Endodermal cell (in vitro differentiated cells): ENCODE measurements around the gene RBPJL. TPM values are rescaled to one million over a fixed set of nuclear protein-coding genes. Genes with fewer than 3 reads are reported as not detected.

ENCODE experiments used
- DNase-seq: peaks from one replicate; pipeline ENCODE4 v3.0.0-alpha.2; 2017
- H3K27ac ChIP-seq: 2 replicates; pipeline ENCODE4 v1.5.1; 2013; ENCODE audit warnings: mild to moderate bottlenecking, low read depth, low read length, moderate library complexity
- H3K27me3 ChIP-seq: 2 replicates; pipeline ENCODE4 v1.6.1; 2013; ENCODE audit warnings: mild to moderate bottlenecking, low read length, moderate library complexity; ENCODE audit not compliant: insufficient read depth, control insufficient read depth, poor library complexity, severe bottlenecking
- H3K36me3 ChIP-seq: 2 replicates; pipeline ENCODE4 v1.7.0; 2013; ENCODE audit warnings: mild to moderate bottlenecking, low read length, moderate library complexity; ENCODE audit not compliant: control insufficient read depth, insufficient read depth
- H3K4me1 ChIP-seq: one replicate; pipeline ENCODE4 v1.7.0; 2013; ENCODE audit warnings: low read length; ENCODE audit not compliant: control insufficient read depth, insufficient read depth
- H3K4me3 ChIP-seq: 2 replicates; pipeline ENCODE4 v1.5.1; 2013; ENCODE audit warnings: mild to moderate bottlenecking, low read length, moderate library complexity
- H3K9ac ChIP-seq: 2 replicates; pipeline ENCODE4 v1.6.1; 2013; ENCODE audit warnings: mild to moderate bottlenecking, low read length, moderate library complexity; ENCODE audit not compliant: poor library complexity, severe bottlenecking; ENCODE audit errors: extremely low read depth
- H3K9me3 ChIP-seq: 2 replicates; pipeline ENCODE4 v1.6.1; 2013; ENCODE audit warnings: mild to moderate bottlenecking, low read length, moderate library complexity; ENCODE audit not compliant: control insufficient read depth
- H3K27ac Mint-ChIP-seq: 2 replicates; pipeline ENCODE4 v1.8.0; 2020; ENCODE audit warnings: mixed read lengths
- H3K27me3 Mint-ChIP-seq: 2 replicates; pipeline ENCODE4 v1.8.0; 2021; ENCODE audit warnings: mild to moderate bottlenecking, mixed read lengths; ENCODE audit not compliant: insufficient read depth
- H3K36me3 Mint-ChIP-seq: 2 replicates; pipeline ENCODE4 v1.8.0; 2020; ENCODE audit warnings: low read depth, mixed read lengths
- H3K4me1 Mint-ChIP-seq: 2 replicates; pipeline ENCODE4 v1.8.0; 2020; ENCODE audit warnings: mixed read lengths
- H3K4me3 Mint-ChIP-seq: 2 replicates; pipeline ENCODE4 v1.8.0; 2020; ENCODE audit warnings: mild to moderate bottlenecking, moderate library complexity, mixed read lengths
- H3K9me3 Mint-ChIP-seq: 2 replicates; pipeline ENCODE4 v1.8.0; 2020; ENCODE audit warnings: mild to moderate bottlenecking, mixed read lengths
- WGBS, 2 experiments: methylation state at CpG; one replicate each; pipeline versions ENCODE4 v1.1.5 to v1.1.7; 2013; ENCODE audit warnings: missing lambda C conversion rate in 2 of 2, mixed read lengths in 1 of 2; ENCODE audit not compliant: insufficient coverage in 1 of 2, insufficient read length in 1 of 2; 5-methylcytosine and 5-hydroxymethylcytosine counted together
- total RNA-seq, 2 donors: library from RNA; stranded (reverse); fragmentation: NEBNext Ultra II Directional in 1 of 2; extraction: Animal tissue kit (Norgen Biotek cat#: 25700) in 1 of 2; gene quantifications; 2 replicates in 1 of 2; 3 replicates in 1 of 2; pipeline ENCODE4 v1.2.1, GENCODE V29; 2021
- TF ChIP-seq, protein P1 (sequence below): fragments of 200-600 bp; sonication (generic); conservative IDR thresholded peaks from 2 replicates; pipeline ENCODE4 v1.5.0; 2021; ENCODE audit warnings: antibody characterized with exemption, mild to moderate bottlenecking

RBPJL gene
- total RNA-seq, 2 donors from 2014 or later: not detected

DNA sequence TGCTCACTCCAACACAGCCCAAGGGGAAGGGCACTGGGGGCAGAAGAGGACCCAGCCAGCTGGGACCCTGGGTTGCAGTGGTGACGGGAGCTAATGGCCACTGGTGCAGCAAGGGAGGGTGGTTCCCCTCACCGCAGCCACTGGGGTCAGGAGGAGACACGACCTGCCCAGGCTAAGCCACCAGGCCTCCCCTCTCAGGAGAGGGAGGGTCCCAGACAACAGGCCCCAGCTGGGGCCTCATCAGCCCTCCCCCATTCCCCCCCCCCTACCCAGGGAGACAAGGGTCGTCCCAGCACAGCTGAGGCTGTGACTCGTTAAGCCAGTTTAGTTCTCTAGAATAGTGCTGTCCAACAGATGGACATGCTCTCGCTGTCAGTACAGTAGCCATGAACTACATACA lies 18.7 kb downstream of the RBPJL start:
- H3K27ac ChIP-seq: peak overlapping the region; percentile 32
- no peak for DNase-seq
- no peak overlapping the region for H3K27ac Mint-ChIP-seq

DNA sequence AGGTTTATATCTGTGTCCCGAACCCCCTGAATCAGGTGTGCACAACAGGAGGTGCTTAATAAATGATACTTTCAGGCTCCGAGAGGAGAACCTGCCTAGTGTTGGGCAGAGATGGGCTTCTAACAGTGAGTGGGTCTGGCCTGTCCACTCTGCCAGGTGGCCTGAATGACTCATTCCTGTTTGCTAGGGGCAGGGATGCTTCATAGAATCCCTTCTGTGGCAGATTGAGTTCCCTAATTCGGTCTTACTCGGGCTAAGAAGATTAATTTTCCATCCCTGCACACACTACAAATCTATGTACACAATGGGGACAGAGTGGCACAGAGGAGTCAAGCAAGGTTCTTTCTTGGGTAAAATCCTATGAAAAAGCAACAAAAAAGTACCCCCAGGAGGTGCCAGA lies 21.8 kb downstream of the RBPJL start:
- H3K9me3 ChIP-seq: no peaks in the 10 kb centered on the region
- Mint-ChIP-seq H3K27ac (no peak overlapping the region), H3K27me3 (no peaks in the 10 kb centered on the region), H3K9me3 (no peaks in the 10 kb centered on the region), H3K4me3 (no peak overlapping the region), H3K4me1 (peaks cover 3% of the 10 kb centered on the region), H3K36me3 (peaks cover 52% of the 10 kb centered on the region)
- H3K27me3 ChIP-seq: no peaks in the 10 kb centered on the region
- WGBS, 2 experiments: 87 to 93% methylated on average over 4 of the region's 4 CpGs
- no peaks in the 10 kb centered on the region for H3K4me1 ChIP-seq
- H3K36me3 ChIP-seq: peaks cover 73% of the 10 kb centered on the region
- TF ChIP-seq, protein P1, sequence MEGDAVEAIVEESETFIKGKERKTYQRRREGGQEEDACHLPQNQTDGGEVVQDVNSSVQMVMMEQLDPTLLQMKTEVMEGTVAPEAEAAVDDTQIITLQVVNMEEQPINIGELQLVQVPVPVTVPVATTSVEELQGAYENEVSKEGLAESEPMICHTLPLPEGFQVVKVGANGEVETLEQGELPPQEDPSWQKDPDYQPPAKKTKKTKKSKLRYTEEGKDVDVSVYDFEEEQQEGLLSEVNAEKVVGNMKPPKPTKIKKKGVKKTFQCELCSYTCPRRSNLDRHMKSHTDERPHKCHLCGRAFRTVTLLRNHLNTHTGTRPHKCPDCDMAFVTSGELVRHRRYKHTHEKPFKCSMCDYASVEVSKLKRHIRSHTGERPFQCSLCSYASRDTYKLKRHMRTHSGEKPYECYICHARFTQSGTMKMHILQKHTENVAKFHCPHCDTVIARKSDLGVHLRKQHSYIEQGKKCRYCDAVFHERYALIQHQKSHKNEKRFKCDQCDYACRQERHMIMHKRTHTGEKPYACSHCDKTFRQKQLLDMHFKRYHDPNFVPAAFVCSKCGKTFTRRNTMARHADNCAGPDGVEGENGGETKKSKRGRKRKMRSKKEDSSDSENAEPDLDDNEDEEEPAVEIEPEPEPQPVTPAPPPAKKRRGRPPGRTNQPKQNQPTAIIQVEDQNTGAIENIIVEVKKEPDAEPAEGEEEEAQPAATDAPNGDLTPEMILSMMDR: no peak
- no peak overlapping the region for H3K27ac ChIP-seq
- no peak for DNase-seq
- no peak overlapping the region for H3K4me3 ChIP-seq
- no peak overlapping the region for H3K9ac ChIP-seq

More for the DNA sequence above, 18.7 kb downstream of the RBPJL start:
- Mint-ChIP-seq H3K9me3 (no peaks in the 10 kb centered on the region), H3K4me1 (peaks cover 9% of the 10 kb centered on the region), H3K36me3 (peaks cover 34% of the 10 kb centered on the region), H3K4me3 (no peak overlapping the region), H3K27me3 (no peaks in the 10 kb centered on the region)
- Histone ChIP-seq H3K9ac (no peak overlapping the region), H3K36me3 (peaks cover 48% of the 10 kb centered on the region), H3K27me3 (no peaks in the 10 kb centered on the region), H3K4me3 (no peak overlapping the region), H3K4me1 (no peaks in the 10 kb centered on the region), H3K9me3 (no peaks in the 10 kb centered on the region)
- TF ChIP-seq, protein P1: no peak
- WGBS, 2 experiments: 81 to 93% methylated on average over 2 to 6 of the region's 6 CpGs

DNA sequence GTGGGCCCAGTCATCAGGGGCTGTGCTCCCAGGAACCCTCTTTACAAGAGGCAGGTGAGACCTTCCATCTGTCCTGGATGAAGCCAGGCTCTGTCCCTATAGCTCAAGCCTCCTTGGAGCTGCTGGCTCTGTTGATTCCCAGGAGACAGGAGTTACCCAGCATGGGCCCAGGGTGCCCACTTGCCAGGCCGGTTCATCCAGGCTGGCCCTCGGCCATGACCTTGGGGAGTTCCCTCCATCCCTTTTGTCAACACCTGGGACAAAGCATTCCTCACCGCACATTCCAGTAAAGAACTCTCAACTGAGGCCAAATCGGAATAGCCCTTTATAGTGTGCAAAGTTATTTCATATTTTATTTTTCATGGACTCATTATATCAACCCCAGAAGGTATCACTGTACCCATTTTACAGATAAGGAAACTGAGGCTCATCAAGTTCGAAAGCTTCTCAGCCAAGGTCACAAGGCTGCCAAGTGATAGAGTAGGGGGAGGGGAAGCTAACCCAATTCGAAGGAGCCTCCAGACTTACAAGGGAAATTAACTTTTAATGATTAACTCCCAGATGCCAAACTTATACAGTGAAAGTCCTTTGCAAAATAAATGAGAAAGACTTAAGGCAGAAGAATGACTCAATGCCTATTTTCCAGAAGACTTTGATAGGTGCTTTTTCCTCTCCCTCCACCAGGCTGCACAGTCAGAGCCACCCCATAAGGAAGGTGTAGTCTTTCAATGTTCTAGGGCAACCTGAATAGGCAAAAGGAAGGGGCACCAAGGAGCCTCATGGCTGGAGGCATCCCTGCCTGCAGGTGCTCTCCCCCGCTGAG lies 23.1 kb downstream of the RBPJL start:
- no peak overlapping the region for H3K27ac Mint-ChIP-seq

More for the DNA sequence above, 23.1 kb downstream of the RBPJL start:
- no peaks in the 10 kb centered on the region for H3K27me3 ChIP-seq
- 82 to 93% methylated on average over 1 to 7 of the region's 7 CpGs for WGBS, 2 experiments
- no peak overlapping the region for H3K4me3 Mint-ChIP-seq
- H3K9me3 Mint-ChIP-seq: no peaks in the 10 kb centered on the region
- H3K9me3 ChIP-seq: no peaks in the 10 kb centered on the region
- H3K36me3 Mint-ChIP-seq: peaks cover 55% of the 10 kb centered on the region
- H3K4me1 ChIP-seq: no peaks in the 10 kb centered on the region
- H3K36me3 ChIP-seq: peaks cover 78% of the 10 kb centered on the region
- DNase-seq: no peak
- H3K27ac ChIP-seq: no peak overlapping the region
- H3K4me1 Mint-ChIP-seq: peaks cover 3% of the 10 kb centered on the region
- H3K27me3 Mint-ChIP-seq: no peaks in the 10 kb centered on the region
- H3K4me3 ChIP-seq: no peak overlapping the region
- TF ChIP-seq, protein P1: peak; percentile 41
- no peak overlapping the region for H3K9ac ChIP-seq
